HG03135 (cell line): ENCODE measurements around the gene ABHD10.

ENCODE experiments used
- ATAC-seq: cut with Tn5 transposase; IDR thresholded peaks from one replicate; pipeline ENCODE4 v1.9.1; 2021; ENCODE audit warnings: mild to moderate bottlenecking, moderate library complexity; ENCODE audit not compliant: unreplicated experiment

ABHD10 gene

GRCh38 chr3:111978583-111979433 is at the start of gene ABHD10:
TSS of gene ABHD10 (plus strand) at chr3:111979026. CDS start at chr3:111979062, 36 bp downstream.
- peak; percentile 94 for ATAC-seq

GRCh38 chr3:111929484-111929883 is 49.3 kb upstream of the ABHD10 start:
- no peak for ATAC-seq

- ATAC-seq: no peak
Measured at GRCh38 chr3:111932946-111933345, 45.9 kb upstream of the ABHD10 start.

- ATAC-seq: no peak
Measured at GRCh38 chr3:111936191-111936841, 42.5 kb upstream of the ABHD10 start.

- ATAC-seq: no peak
Measured at GRCh38 chr3:111936967-111937366, 41.9 kb upstream of the ABHD10 start.

GRCh38 chr3:111937871-111938270 is 41.0 kb upstream of the ABHD10 start:
- no peak for ATAC-seq

- ATAC-seq: no peak
Measured at GRCh38 chr3:111939873-111940272, 39.0 kb upstream of the ABHD10 start.

- no peak for ATAC-seq
Measured at GRCh38 chr3:111943533-111943932, 35.3 kb upstream of the ABHD10 start.

- no peak for ATAC-seq
Measured at GRCh38 chr3:111944372-111944771, 34.5 kb upstream of the ABHD10 start.

GRCh38 chr3:111947231-111947630 is 31.6 kb upstream of the ABHD10 start:
- ATAC-seq: no peak

GRCh38 chr3:111948786-111949185 is 30.0 kb upstream of the ABHD10 start:
- ATAC-seq: no peak

GRCh38 chr3:111949712-111950111 is 29.1 kb upstream of the ABHD10 start:
- ATAC-seq: no peak

GRCh38 chr3:111951032-111951431 is 27.8 kb upstream of the ABHD10 start:
- no peak for ATAC-seq

- no peak for ATAC-seq
Measured at GRCh38 chr3:111952086-111952485, 26.7 kb upstream of the ABHD10 start.

- ATAC-seq: no peak
Measured at GRCh38 chr3:111952866-111953450, 25.9 kb upstream of the ABHD10 start.

- ATAC-seq: no peak
Measured at GRCh38 chr3:111954228-111954990, 24.4 kb upstream of the ABHD10 start.

GRCh38 chr3:111955876-111956275 is 22.9 kb upstream of the ABHD10 start:
- no peak for ATAC-seq

GRCh38 chr3:111956449-111956848 is 22.4 kb upstream of the ABHD10 start:
- no peak for ATAC-seq

GRCh38 chr3:111956995-111957734 is 21.7 kb upstream of the ABHD10 start:
- ATAC-seq: no peak

- no peak for ATAC-seq
Measured at GRCh38 chr3:111961461-111962164, 17.2 kb upstream of the ABHD10 start.
